OCI-LY1 (cell line): ENCODE measurements around the gene HEBP2.

ENCODE experiments used
- EZH2 ChIP-seq: fragments of 200-600 bp; sonication (generic), shearing (Covaris generic); IDR thresholded peaks from 2 replicates; pipeline ENCODE4 v1.8.0; 2017; ENCODE audit warnings: borderline replicate concordance, mixed run types, mild to moderate bottlenecking, antibody characterized with exemption, low read length, moderate library complexity, mixed read lengths
- TF ChIP-seq, protein P1 (sequence below): fragments of 200-600 bp; sonication (generic), shearing (Covaris generic); IDR thresholded peaks from 2 replicates; pipeline ENCODE4 v1.5.1; 2017; ENCODE audit warnings: mild to moderate bottlenecking, antibody characterized with exemption, low read length, moderate library complexity, mixed read lengths

DNA sequence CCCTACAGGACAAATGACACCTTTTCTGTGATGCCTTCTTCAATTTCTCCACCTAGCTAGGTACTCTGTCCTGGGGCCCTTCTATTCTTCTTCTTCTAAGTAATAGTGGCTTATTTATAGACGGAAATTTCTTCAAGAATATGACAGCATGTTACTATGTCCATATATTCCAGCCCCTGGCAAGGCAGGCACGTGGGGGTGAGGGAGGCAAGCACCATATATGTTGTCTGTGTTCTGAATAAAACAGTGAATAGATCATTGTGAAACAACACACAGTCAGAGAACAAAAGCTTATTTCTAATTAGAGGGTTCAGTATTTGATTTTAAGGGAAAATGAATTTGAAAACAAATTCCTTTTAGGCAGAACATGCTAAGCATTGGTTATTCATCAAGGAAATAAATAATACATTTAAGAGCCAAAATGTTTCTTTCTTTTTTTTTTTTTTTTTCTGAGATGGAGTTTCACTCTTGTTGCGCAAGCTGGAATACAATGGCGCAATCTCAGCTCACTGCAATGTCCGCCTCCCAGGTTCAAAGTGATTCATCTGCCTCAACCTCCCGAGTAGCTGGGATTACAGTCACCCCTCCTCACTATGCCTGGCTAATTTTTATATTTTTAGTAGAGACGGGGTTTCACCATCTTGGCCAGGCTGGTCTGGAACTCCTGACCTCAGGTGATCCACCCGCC lies 6.2 kb downstream of the HEBP2 start:
- TF ChIP-seq, protein P1, sequence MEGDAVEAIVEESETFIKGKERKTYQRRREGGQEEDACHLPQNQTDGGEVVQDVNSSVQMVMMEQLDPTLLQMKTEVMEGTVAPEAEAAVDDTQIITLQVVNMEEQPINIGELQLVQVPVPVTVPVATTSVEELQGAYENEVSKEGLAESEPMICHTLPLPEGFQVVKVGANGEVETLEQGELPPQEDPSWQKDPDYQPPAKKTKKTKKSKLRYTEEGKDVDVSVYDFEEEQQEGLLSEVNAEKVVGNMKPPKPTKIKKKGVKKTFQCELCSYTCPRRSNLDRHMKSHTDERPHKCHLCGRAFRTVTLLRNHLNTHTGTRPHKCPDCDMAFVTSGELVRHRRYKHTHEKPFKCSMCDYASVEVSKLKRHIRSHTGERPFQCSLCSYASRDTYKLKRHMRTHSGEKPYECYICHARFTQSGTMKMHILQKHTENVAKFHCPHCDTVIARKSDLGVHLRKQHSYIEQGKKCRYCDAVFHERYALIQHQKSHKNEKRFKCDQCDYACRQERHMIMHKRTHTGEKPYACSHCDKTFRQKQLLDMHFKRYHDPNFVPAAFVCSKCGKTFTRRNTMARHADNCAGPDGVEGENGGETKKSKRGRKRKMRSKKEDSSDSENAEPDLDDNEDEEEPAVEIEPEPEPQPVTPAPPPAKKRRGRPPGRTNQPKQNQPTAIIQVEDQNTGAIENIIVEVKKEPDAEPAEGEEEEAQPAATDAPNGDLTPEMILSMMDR, result no peak
- TF ChIP-seq EZH2, result no peak
